Colonic mucosa (tissue), 4 donors: Measurements from ENCODE around the gene CMTM2. TPM values are rescaled to one million over a fixed set of nuclear protein-coding genes. Genes with fewer than 3 reads are reported as not detected.

Experiments used
- DNase-seq: peaks from one replicate; pipeline ENCODE4 v3.0.0-alpha.2; 2020
- H3K27ac ChIP-seq: fragments of 200-600 bp; one replicate; pipeline ENCODE4 v1.8.0; 2021
- H3K27me3 ChIP-seq: fragments of 200-600 bp; one replicate; pipeline ENCODE4 v1.8.0; 2021
- H3K36me3 ChIP-seq: fragments of 200-600 bp; one replicate; pipeline ENCODE4 v1.8.0; 2021
- H3K4me1 ChIP-seq: fragments of 200-600 bp; one replicate; pipeline ENCODE4 v1.8.0; 2021; ENCODE audit warnings: mild to moderate bottlenecking
- H3K4me3 ChIP-seq: fragments of 200-600 bp; one replicate; pipeline ENCODE4 v1.8.0; 2021
- H3K9ac ChIP-seq, 2 donors: one replicate each; pipeline ENCODE4 v1.7.0; 2013; ENCODE audit warnings: control low read depth in 2 of 2, low read depth in 2 of 2, low read length in 2 of 2
- H3K9me3 ChIP-seq: fragments of 200-600 bp; one replicate; pipeline ENCODE4 v1.8.0; 2021
- intact Hi-C: fragments of 100-400 bp; cut with DNase I; formaldehyde crosslinking; loops from one replicate; pipeline ENCODE4 v1.14.1; 2022
- total RNA-seq, 2 donors: library from RNA; stranded (reverse); fragmentation: NEBNext Ultra II Directional in 1 of 2; extraction: Animal tissue kit (Norgen Biotek cat#: 25700) in 1 of 2; gene quantifications; one replicate each; pipeline ENCODE4 v1.2.1, GENCODE V29; 2021
- TF ChIP-seq, protein P1 (sequence below): fragments of 200-600 bp; IDR thresholded peaks from one replicate; pipeline ENCODE4 v1.8.0; 2022; ENCODE audit warnings: antibody characterized with exemption, mild to moderate bottlenecking
- donor health status: healthy.
- donor health status: DM: no; HTN: no; CAD: no.
- donor health status: DM: no; HTN: no; CAD: no.

Gene CMTM2
- total RNA-seq, 2 donors from 2014 or later: not detected

DNA sequence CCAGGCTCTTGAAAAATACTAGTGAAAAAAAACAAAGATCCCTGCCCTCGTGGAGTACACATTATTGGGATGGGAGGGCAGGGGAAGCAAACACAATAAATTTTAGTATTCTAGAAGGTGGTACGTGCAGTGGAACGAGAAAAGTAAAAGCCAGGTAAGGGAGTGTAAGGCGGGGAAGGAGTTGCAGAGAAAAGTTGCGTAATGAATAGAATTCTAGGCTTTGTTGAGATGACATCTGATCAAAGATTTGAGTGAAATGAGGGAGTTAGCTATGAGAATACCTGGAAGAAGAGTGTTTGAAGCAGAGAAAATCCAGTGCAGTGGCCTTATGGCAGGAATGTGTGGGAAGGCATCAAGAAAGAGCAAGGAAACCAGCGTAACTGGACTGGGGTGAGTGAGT, 24.8 kb upstream of the CMTM2 start:
- DNase-seq: no peak
- Histone ChIP-seq H3K27me3 (no peaks in the 10 kb centered on the region), H3K27ac (no peak overlapping the region), H3K4me1 (peaks cover 5% of the 10 kb centered on the region), H3K4me3 (peak overlapping the region; percentile 4), H3K36me3 (no peaks in the 10 kb centered on the region), H3K9ac (no peak overlapping the region), H3K9me3 (no peaks in the 10 kb centered on the region)
- TF ChIP-seq, protein P1, sequence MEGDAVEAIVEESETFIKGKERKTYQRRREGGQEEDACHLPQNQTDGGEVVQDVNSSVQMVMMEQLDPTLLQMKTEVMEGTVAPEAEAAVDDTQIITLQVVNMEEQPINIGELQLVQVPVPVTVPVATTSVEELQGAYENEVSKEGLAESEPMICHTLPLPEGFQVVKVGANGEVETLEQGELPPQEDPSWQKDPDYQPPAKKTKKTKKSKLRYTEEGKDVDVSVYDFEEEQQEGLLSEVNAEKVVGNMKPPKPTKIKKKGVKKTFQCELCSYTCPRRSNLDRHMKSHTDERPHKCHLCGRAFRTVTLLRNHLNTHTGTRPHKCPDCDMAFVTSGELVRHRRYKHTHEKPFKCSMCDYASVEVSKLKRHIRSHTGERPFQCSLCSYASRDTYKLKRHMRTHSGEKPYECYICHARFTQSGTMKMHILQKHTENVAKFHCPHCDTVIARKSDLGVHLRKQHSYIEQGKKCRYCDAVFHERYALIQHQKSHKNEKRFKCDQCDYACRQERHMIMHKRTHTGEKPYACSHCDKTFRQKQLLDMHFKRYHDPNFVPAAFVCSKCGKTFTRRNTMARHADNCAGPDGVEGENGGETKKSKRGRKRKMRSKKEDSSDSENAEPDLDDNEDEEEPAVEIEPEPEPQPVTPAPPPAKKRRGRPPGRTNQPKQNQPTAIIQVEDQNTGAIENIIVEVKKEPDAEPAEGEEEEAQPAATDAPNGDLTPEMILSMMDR: no peak
- intact Hi-C loops: loop anchor here (5.0 kb wide), 1 partner anchor 37 kb away; no protein-coding TSS in a partner anchor

DNA sequence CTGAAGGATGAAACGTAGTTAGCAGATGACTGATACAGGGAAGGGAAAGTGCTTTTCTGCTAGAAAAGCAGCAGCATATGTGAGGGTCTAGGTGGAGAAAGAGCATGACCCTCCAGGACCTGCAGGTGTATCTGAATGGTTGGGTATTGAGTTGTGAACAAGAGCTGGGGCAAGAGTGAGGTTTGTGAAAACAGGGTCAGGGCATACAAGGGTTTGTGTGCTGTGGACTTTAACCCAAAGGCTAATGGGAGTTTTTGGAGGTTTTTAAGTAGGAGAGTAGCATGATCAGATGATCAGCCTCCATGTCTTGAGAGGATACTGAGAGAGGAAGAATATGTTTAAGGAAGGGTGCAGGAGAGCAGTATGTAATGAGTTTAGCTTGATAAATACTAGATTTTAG, 19.2 kb upstream of the CMTM2 start:
- intact Hi-C loops: no loop called here
- H3K4me1 ChIP-seq: no peaks in the 10 kb centered on the region
- H3K4me3 ChIP-seq: no peak overlapping the region
- H3K27me3 ChIP-seq: no peaks in the 10 kb centered on the region
- no peaks in the 10 kb centered on the region for H3K9me3 ChIP-seq
- DNase-seq: no peak
- no peak overlapping the region for H3K9ac ChIP-seq
- H3K27ac ChIP-seq: no peak overlapping the region
- no peaks in the 10 kb centered on the region for H3K36me3 ChIP-seq
- TF ChIP-seq, protein P1: no peak

DNA sequence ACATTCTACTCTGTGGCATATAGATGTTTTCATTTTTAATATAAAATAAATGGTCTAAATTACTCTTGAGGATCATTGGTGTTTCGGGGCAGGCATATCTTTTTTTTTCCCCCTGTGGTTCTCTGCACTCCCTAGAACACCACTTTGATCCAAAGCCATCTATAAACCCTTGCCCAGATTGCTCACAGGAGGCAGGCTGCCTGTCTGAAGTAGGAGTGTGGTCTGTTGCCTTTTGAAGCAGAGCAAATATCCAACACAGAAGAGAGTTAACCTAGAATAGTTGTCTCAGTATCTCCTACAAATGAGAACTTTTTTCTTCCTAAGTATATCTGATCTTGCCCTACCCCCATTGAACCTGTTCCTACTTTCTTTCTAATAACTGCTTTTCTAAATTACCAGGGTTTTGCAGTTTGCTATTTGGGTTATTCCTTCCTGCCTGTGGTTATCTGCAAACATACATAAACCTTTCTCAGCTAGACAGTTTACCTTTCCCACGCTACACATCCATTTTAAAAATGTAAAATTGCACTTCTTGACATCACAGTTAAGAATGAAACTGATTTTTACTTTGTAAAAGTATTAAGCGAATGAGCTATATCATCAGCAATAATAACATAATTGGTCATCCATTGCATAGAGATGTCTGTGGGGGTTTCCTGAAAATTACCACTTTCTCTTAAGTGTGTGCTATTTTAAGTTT, 17.7 kb upstream of the CMTM2 start:
- Histone ChIP-seq H3K36me3 (no peaks in the 10 kb centered on the region), H3K4me3 (no peak overlapping the region), H3K27me3 (no peaks in the 10 kb centered on the region), H3K9me3 (no peaks in the 10 kb centered on the region), H3K4me1 (no peaks in the 10 kb centered on the region), H3K9ac (no peak overlapping the region), H3K27ac (no peak overlapping the region)
- intact Hi-C loops: no loop called here
- TF ChIP-seq, protein P1: no peak
- DNase-seq: no peak

DNA sequence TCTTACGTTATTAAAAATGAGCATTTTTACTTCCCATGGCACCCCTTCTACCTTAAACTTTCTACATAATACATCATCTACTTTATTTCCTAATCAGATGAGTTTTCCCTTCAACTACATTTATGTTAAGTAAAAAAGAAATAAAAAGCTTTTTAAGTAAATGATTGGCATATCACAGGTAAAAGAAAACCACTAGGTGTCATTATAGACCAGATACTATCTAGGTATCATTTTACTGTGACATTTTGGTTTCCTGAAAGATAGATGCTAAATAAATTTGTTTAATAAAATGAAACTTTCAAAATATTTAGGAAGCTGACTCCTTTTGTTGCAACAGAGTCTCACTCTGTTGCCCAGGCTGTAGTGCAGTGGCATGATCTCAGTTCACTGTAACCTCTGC, 16.9 kb upstream of the CMTM2 start:
- Histone ChIP-seq H3K27me3 (no peaks in the 10 kb centered on the region), H3K27ac (no peak overlapping the region), H3K9me3 (no peaks in the 10 kb centered on the region), H3K4me3 (no peak overlapping the region), H3K36me3 (no peaks in the 10 kb centered on the region), H3K9ac (no peak overlapping the region), H3K4me1 (no peaks in the 10 kb centered on the region)
- no peak for DNase-seq
- TF ChIP-seq, protein P1: no peak
- intact Hi-C loops: no loop called here

DNA sequence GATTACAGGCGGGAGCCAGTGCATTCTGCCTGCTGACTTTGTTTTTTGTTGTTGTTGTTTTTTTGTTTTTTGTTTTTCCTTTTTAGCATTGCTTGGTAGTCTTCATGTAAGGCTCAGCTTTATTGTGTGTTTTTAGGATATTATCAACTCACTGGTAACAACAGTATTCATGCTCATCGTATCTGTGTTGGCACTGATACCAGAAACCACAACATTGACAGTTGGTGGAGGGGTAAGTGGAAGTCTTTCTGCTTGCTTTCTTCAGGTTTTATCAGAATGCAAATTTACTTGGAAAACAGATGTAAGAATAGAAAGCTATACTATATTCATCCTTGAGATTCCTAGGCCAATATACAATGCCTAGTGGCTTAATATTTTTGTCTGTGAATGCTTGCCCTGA, 16.3 kb upstream of the CMTM2 start:
- H3K4me3 ChIP-seq: no peak overlapping the region
- H3K9me3 ChIP-seq: no peaks in the 10 kb centered on the region
- H3K9ac ChIP-seq: no peak overlapping the region
- DNase-seq: no peak
- intact Hi-C loops: no loop called here
- TF ChIP-seq, protein P1: no peak
- H3K36me3 ChIP-seq: no peaks in the 10 kb centered on the region
- H3K4me1 ChIP-seq: no peaks in the 10 kb centered on the region
- H3K27ac ChIP-seq: no peak overlapping the region
- H3K27me3 ChIP-seq: no peaks in the 10 kb centered on the region
